SKM-1 treated with dmso at 0.1 percent for 144 hours (cell line): ENCODE results near the gene TBC1D7.
A peak's percentile ranks its signal among the peaks of the same experiment; 100 is the strongest.

ENCODE experiments used
- DNase-seq: peaks from one replicate; lab custom pipeline; 2025; ENCODE audit not compliant: unreplicated experiment; lab: John Stamatoyannopoulos, UW

TBC1D7 gene

DNA sequence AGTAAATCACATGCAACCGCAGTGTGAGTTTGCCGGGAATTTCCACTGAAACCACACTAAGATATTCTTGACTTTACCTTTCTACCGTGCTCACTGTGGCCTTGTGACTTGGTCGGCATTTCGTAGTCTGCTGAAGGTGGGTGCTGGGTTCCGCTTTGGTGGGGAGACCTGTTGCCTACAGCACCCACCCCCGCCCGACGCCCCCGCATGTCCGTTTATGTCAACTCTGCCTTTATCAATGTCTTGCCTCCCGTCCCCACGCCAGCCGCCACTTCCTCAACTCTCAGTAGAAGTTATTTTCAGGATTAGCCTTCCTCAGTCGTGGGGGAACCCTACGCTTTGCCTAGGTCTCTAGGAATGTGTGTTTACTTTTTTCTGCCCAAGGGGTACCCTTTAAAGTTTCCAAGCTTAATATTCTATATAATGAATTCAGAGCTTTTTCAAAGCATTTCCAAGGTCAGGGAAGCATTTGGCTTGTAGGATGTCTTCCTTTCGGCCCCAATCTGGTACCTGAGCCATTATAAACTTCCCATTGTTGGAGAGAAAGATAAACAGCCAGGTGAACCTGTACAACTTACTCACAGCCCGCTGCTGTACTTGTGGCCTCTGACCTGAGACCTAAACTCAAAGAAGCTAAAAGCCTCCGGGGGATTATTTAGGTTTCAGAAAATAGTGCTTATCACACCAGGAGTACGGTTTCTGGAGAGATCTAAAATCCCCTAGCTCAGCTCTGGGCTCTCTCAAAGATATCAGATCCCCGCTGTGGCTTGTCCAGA is 54.2 kb downstream of the TBC1D7 start:
- no peak for DNase-seq

DNA sequence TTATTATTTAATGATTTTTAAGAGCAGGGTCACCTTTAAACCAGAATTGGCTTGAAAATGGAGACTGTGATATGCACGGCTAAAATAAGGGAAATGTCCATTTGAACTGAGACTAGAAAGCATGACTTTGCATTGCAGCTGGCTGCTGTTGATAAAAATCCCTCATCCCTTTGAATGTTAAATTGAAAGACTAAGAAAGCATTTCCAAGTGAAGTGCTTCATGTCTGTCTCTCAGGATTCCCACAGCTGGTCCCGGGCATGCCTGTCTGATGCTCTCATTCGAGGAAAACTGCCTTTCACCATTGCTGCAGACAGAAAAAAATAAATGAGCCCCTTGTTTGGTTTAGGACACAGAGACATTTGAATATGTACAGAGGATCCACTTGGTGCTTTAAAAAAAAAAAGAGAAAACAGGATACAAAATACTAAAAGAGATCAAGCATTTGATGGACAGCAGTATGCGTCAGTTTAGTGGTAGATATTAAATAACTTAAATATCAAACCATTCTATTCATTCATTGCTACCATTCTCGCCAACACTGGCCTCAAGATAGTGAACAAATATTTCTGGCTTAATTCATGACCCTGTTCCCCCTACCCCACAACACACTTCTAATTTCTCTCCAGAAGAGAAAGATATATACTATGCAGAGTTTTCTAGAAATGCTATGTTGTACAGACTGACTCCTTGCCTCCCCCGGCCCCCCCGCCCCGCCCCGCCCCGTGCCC is 55.0 kb downstream of the TBC1D7 start:
- no peak for DNase-seq

DNA sequence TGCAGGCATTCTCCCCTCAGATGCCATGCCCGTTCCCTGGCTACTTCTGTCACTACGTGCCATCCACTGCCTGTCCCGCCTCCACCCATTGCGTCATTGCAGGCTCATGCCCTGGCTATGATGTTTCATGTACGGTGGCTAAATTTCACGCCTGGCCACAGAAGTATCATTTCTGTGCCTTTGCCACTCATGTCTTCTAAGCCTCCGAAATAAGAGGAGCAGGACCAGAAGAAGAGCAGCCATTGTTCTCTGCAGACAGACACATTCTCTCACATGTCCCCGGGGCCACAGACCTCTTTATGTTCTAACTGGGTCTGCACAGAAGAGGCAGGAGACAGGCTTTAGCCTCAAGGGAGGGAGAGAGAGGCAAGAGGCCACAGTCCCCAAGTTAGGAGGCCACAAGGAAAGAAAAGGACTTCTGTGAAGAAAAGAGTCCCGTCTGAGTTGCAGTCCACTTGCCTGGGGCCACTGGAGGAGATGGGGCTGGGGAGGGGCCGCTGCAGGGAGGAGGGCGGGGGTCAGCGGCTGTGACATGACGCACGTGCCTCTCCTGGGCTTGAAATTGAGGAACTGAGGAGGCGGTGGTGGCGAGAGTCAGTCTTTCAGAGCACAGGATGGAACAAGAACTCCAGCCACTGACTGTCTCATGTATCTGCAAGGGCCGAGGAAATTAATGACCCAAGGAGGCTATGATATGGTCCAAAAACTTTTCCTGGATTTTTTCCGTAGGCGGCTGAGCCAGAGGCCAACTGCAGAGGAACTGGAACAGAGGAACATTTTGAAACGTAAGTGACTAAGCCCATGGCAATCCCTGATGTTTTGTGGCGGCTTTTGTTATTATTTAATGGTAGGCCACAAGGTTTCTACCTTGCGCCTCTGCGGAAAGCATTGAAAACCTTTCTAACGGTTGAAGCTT is 55.9 kb downstream of the TBC1D7 start:
- peak; percentile 25 for DNase-seq

DNA sequence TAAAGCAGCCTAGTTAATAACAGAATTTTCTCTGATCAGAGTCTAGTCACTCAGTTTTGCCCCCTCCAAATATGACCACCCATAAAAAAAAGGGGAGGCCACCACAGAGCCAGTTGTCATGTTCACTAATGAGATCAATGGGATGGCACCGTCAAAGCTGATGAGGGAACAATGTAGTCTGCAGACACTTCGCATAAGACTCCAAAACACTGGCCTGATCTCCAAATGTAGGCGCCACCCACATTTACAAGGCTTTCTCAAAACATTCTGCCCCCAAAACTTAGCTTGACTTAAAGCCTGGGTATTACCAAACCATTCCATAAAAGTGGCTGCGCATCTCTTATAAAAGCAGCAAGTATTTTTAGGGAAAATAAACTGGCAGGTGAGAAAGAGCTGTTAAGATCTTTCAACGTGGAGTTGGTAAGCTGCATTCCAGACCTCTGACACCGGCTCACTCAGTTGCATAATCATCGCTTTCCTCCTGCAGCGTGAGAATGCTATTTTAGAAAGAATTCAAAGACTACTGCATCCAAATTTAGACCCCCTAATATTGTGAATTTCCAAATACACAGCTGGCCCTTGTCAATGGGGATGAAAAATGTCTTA is 59.3 kb downstream of the TBC1D7 start:
- peak; percentile 18 for DNase-seq

DNA sequence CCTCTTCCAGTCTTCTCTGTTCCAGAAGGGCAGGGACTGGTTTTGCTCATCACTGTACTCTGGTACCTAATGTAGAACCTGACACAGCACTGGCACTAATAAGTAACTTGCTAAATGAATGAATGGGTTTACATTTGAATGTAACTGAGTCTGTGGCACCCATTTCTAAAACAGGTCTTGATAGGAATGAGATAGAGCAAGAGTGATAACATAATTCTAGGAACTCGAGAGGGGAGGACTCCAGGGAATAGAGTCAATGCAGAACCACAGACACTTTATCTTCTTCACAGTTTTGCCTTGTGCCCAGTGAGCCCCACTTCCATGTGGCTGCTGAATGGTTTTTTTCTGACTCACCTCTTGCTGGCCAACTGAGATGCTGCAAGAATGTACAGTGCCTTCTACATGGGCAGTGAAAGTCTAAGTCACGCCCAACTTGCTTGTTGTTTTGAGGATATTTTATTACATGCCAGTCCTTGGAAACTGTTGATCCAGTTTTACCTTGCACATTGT is 61.1 kb downstream of the TBC1D7 start:
- DNase-seq, result no peak

DNA sequence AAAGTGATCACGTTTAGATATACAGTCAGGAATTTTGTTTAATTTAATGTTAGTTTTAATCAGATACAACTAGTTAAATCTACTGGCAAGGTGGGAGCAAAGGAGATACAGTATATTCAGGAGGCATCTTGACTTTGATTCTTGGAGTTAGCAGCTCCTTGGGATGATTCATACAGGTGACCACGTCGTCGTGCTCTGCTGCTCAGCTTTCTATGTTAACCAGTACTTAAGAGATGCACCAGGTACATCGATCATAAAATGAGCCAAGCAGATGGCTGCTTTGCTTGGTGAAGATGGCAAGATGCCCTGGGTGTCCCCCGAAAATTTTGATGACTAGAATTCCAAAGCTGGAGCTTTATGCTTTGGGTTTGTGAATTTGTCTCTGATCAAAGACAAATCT is 64.7 kb downstream of the TBC1D7 start:
- no peak for DNase-seq

DNA sequence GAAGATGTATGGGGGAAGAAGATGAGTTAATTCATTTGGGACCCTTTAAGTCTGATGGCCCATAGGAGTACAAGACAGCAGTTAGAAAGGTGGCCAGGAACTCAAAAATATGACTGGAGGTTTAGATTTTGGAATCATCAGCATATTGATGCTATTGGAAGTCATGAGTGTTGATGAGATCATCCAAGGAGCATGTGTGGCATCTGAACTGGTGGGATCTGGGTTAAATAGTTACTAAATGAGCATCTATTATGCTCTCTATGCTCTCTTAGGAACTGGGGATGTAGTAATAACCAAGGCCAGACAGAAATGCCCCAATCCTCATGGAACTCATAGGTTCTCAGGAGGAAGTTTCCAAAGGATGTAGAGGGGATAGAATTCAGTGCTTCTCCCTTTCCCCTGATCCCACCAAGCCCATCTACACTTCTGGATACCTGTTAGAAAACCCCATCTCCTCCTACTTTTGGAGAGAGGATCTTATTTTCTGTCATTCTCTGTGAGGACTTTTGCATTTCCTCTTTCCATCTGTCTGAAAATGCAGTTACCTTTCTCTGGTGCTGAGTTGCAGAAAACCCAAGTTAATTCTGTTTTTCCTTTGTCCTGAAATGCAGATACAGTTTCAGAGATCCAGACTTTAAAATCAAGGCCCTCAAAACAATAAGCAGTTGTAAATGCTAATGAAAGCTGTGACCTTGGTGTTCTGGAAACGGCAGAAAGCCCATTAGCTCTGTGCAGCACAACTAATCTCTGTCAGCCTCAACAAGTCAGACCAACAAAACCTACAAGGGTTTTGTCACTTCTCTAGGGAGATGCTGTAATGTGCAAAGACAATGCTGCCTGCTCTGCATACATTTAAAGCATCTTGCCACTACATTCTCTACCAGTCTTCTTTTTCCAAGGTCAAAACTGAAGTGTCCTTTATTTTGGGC is 65.8 kb downstream of the TBC1D7 start:
- DNase-seq, result no peak

DNA sequence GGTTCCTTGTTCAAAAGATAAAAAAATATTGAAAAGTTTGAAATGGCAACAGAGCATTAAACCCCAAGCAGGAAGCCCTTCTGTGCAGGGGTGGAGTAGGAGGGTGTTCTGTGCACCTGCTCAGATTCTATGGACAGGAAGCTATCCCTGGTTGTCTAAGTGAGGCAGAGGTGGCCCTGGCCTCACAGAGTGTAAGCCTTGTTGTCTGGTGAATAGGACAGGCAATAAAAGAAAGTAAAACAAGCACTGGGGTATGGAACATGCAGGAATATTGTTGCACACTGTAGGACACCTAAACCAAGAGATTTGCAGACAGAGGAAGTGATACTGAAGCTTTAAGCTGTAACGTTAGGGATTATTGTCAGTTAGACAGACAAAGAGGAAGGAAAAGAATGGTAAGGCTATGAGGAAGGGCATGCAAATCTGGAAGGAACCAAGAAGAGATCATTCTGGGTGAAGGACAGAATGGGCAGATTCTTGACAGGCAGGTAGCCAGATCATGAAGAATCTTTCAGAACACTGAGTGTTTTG is 66.8 kb downstream of the TBC1D7 start:
- peak; percentile 96 for DNase-seq

DNA sequence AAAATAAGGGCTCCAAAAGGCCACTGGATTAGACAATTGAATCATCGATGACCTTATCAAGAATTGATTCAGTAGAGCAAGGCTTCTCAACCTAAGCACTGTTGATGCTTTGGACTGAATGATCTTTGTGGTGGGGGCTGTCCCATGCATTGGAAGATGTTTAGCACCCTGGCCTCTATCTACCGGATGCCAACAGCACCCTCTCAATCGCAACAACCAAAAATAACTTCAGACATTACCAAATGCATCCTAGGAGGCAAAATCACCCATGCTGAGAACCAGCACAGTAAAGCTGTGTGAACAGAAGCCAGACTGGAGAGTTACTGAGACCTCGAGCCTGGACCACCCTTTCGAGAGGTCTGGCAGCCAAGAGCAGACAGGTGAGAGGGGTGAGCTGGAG is 67.5 kb downstream of the TBC1D7 start:
- DNase-seq, result no peak

DNA sequence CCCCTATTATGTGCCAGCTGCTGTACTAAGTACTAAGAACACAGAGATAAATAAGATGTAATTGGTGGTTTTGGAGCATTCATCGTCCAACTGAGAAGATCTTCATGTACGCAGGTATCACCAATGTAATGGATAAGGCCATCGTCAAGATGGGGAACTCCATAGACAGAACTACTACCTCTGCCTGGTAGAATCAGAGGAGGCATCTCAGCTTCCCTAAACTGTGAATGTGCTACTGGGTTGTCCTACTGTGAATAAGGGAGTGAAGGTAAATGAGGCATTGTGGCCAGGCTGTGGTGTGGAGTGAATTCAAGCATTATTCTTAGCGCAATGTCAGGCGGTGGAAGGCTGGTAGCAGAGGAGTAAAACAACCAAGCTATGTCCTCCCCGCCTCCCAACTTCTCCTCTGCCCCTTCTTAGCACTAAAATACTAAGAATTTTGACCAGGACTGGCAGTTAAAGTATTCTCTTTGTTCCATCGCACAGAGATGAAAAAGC is 68.2 kb downstream of the TBC1D7 start:
- DNase-seq, result no peak

DNA sequence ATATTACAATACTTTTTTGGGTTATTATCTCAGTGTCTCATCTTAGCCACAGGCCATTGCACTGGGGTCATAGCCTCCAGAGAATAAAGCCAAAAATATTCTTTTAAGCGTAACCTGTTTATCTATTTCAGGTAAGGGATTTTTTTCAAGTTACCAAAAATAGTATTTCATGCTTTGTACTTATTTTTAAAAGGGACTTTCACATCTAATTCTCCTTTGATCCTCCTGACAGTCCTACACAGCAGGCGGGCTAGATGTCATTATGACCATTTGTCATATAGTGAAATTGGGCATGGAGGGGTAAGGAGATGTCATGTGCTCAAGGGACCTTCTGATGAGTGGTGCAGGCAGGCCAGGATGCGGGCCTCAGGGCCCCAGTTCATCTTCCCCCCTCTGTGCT is 68.9 kb downstream of the TBC1D7 start:
- DNase-seq, result no peak

DNA sequence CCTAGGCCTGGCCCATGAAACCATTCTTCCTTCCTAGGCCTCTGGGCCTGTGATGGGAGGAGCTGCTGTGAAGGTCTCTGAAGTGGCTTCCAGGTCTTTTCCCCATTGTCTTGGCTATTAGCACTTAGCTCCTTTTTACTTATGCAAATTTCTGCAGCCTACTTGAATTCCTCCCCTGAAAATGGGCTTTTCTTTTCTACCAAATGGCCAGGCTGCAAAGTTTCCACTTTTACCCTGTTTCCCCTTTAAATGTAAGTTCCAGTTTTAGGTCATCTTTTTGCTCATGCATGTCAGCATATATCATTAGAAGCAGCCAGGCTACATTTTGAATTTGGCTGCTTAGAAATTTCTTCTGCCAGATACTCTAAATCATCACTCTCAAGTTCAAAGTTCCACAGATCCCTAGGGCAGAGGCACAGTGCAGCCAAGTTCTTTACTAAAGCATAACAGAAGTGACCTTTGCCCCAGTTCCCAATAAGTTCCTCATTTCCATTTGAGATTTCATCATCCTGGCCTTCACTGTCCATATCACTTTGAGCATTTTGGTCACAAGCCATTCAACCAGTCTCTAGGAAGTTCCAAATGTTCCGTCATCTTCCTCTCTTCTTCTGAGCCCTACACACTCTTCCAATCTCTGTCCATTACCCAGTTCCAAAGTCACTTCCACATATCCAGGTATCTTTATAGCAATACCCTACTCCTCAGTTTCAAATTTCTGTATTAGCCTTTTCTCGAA is 71.9 kb downstream of the TBC1D7 start:
- peak; percentile 70 for DNase-seq
